Measurements from ENCODE around the gene FASN.
"Not testable (repeated sequence)": the region's sequence is repeated elsewhere in the genome, so short reads cannot be mapped to it uniquely, and the experiment has no call there.

The FASN gene

DNA sequence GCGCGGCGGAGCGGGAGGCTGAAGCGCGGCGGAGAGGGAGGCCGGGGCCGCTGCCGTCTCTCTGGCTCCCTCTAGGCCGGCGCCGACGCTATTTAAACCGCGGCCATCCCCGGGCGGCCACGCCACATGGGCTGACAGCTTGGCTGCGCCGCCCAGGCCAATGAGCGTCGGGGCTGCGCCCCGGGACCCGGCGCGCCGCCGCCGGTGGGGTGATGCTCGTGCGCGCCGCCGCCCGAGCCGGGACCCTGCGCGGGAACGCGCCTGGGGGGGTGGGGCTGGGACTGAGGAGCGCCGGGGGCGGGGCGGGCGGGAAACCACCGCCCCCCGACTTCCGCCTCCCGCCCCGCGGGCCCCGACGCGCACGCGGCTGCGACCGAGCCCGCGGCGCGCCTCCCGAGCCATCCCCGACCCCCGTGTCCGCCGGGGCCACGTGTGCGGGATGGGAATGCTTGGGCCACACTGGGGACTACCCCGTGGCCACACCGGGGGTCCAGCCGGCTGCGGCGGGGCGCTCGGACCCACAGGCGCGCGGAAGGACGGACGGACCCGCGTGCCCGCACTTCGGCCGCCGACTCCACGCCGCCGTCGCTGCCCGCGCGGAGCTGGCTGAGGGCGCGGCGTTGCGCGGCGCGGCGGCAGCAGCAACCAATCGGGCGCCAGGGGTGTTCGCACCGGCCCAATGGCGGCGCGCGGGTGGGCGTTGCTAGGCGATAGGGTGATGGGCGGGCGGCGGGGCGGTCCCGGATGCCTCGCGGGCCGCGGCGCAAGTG, at the start of gene FASN:
Gene FASN (minus strand): TSS at position 68 of the 770 bp plus-strand sequence. CDS start 1,791 bp downstream, outside the sequence.
- H3K36me3 Mint-ChIP-seq (ENCODE audit: low read depth), result peaks cover under 1% of the 10 kb centered on the region
- H3K27ac Mint-ChIP-seq, result peak within 1 kb of the TSS; percentile 41
- peak within 1 kb of the TSS; percentile 69 for H3K4me3 Mint-ChIP-seq
- H3K27me3 Mint-ChIP-seq (ENCODE audit: low read depth), result no peaks in the 10 kb centered on the region
- peaks cover 8% of the 10 kb centered on the region for H3K4me1 Mint-ChIP-seq (ENCODE audit: low read depth)
- no peaks in the 10 kb centered on the region for H3K9me3 Mint-ChIP-seq

DNA sequence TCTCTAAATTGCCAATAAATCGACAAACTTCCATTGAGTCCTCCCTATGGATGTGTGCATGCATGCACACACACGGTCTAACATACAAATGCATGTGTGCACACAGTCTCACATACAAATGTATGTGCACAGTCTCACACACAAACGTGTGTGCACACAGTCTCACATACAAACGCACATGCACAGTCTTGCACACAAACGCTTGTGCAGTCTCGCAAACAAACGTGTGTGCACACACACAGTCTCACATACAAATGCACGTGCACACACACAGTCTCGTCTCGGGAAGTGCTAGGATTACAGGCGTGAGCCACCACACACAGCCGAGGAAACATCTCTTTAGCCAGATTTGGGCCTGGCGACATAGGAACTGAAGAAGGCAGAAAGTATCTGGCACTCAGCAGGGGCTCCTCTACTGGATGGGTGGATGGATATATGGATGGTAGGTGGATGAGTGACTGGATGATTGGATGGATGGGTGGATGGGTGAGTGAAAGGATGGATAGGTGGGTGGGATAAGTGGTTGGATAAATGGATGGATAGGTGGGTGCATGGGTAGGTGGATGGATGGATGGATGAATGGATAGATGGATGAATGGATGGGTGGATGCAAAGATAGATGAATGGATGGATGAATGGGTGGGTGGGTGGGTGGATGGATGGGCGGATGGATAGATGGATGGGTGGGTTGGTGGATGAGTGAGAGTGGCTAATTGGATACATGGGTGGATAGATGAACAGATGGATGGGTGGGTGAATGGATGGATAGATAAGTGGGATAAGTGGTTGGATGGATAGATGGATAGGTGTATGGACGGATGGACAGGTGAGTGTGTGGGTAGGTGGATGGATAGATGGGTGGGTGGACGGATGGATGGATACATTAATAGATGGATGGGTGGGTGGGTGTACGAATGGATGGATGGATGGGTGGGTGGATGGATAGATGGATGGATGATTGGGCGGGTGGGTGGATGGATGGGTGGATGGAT, 48.9 kb upstream of the FASN start:
- H3K9me3 Mint-ChIP-seq, result no peaks in the 10 kb centered on the region
- no peaks in the 10 kb centered on the region for H3K4me1 Mint-ChIP-seq (ENCODE audit: low read depth)
- H3K4me3 Mint-ChIP-seq, result no peak overlapping the region
- no peaks in the 10 kb centered on the region for H3K27me3 Mint-ChIP-seq (ENCODE audit: low read depth)
- peaks cover 11% of the 10 kb centered on the region for H3K36me3 Mint-ChIP-seq (ENCODE audit: low read depth)
- H3K27ac Mint-ChIP-seq, result no peak overlapping the region

DNA sequence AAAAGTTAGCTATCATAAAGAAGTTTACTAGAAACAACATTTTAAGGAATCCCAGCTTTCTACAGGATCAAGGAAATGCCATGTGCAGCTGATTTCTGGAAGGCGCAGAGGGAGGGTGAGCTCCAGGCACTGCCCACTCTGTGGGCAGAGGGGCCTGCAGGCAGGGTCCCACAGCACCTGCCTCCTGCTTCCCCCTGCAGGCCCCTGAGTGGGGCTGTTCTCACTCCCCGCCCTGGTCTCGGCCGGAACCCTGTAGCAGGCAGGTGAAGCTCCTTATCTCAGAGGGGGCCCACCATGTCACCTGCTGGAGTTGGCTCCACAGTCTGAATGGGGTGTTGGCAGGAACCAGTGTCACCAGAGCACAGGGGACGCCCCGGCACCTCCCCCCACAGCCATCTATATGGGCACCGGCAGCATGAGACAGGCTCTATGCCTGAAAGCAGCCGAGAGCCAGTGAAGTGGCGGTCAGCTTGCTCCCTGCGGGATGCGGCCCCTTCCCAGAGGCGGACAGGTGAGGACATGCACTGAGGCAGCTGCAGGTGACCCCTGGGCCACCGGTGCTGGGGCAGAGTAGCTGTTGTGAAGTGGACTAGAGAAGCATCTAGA, 47.6 kb upstream of the FASN start:
- Mint-ChIP-seq H3K4me3 (no peak overlapping the region), H3K27ac (no peak overlapping the region), H3K36me3 (ENCODE audit: low read depth) (peaks cover 11% of the 10 kb centered on the region), H3K27me3 (ENCODE audit: low read depth) (no peaks in the 10 kb centered on the region), H3K4me1 (ENCODE audit: low read depth) (no peaks in the 10 kb centered on the region), H3K9me3 (no peaks in the 10 kb centered on the region)

DNA sequence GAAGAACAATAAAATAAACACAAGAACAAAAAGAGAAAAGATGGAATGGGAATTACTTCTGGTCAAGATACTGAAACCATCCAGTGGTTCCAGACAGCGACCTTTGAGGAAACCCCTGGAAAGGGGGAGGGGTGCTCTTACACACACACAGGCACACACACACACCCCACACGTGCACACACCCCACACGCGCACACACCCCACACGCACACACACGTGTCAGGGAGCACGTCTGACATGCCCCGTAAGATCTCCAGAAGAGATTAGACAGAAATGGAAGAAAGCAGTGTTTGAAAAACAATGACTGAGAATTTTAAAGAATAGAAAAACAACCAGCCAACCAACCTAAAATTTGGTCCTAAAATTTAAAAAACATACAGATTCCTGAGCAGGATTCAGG, 45.3 kb upstream of the FASN start:
- no peak overlapping the region for H3K4me3 Mint-ChIP-seq
- H3K9me3 Mint-ChIP-seq, result no peaks in the 10 kb centered on the region
- peaks cover 9% of the 10 kb centered on the region for H3K36me3 Mint-ChIP-seq (ENCODE audit: low read depth)
- H3K27me3 Mint-ChIP-seq (ENCODE audit: low read depth), result no peaks in the 10 kb centered on the region
- H3K4me1 Mint-ChIP-seq (ENCODE audit: low read depth), result no peaks in the 10 kb centered on the region
- H3K27ac Mint-ChIP-seq, result no peak overlapping the region

DNA sequence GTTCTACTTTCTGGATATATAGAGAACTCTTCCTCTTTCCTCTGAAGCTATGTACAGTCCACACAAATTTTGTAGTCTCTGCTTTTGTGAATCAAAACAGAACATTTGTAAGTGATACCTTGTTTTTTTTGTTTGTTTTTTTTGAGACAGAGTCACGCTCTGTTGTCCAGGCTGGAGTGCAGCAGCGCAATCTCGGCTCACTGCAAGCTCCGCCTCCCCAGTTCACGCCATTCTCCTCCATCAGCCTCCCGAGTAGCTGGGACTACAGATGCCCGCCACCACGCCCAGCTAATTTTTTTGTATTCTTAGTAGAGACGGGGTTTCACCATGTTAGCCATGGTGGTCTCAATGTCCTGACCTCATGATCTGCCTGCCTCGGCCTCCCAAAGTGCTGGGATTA, 41.9 kb upstream of the FASN start:
- H3K4me3 Mint-ChIP-seq; H3K9me3 Mint-ChIP-seq; H3K27me3 Mint-ChIP-seq (ENCODE audit: low read depth); H3K4me1 Mint-ChIP-seq (ENCODE audit: low read depth); H3K36me3 Mint-ChIP-seq (ENCODE audit: low read depth); H3K27ac Mint-ChIP-seq: not testable (repeated sequence)

DNA sequence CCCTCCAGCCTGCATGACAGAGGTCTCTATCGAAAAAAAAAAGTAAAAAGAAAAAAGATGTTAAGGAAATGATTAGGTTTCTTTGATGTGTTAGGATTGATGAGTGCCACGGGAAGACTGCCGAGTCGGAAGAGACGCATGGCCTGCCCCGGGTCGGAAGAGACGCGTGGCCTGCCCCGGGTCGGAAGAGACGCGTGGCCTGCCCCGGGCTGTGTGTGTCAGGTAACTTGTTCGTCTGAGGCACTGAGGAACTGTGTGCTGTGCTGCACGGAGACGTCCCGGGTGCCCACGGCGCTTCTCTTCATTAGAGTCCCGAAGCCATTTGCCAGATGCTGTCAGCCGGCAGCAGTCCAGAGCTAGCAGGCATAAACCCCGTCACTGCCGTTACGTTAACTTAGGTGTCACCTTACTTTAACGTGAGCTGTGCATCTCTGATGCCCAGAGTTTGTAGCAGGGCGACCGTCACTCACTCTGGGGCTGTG, 40.5 kb upstream of the FASN start:
- Mint-ChIP-seq H3K4me1 (ENCODE audit: low read depth) (no peaks in the 10 kb centered on the region), H3K4me3 (no peak overlapping the region), H3K36me3 (ENCODE audit: low read depth) (no peaks in the 10 kb centered on the region), H3K27me3 (ENCODE audit: low read depth) (no peaks in the 10 kb centered on the region), H3K27ac (no peak overlapping the region), H3K9me3 (no peaks in the 10 kb centered on the region)

DNA sequence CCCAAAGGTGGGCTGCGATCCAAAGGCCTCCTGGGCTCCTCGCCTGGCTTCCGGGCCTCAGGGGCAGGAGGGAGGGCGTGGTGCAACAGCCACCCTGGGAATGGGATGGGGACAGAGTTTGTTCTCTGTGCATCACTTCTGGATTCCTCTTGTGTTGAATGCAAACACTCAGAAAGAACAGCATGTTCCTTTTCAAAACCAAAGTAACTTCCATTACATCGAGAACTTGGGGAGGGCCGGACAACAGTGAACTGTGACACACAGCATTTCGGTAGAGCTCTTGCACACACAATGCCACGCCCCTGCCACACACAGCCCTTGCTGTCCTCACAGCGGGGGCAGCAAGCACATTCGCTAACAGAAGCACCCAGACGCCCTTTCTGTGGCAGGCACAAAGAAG, 36.1 kb upstream of the FASN start:
- Mint-ChIP-seq H3K4me3 (no peak overlapping the region), H3K9me3 (no peaks in the 10 kb centered on the region), H3K27me3 (ENCODE audit: low read depth) (no peaks in the 10 kb centered on the region), H3K27ac (no peak overlapping the region), H3K4me1 (ENCODE audit: low read depth) (no peaks in the 10 kb centered on the region), H3K36me3 (ENCODE audit: low read depth) (peaks cover 1% of the 10 kb centered on the region)

DNA sequence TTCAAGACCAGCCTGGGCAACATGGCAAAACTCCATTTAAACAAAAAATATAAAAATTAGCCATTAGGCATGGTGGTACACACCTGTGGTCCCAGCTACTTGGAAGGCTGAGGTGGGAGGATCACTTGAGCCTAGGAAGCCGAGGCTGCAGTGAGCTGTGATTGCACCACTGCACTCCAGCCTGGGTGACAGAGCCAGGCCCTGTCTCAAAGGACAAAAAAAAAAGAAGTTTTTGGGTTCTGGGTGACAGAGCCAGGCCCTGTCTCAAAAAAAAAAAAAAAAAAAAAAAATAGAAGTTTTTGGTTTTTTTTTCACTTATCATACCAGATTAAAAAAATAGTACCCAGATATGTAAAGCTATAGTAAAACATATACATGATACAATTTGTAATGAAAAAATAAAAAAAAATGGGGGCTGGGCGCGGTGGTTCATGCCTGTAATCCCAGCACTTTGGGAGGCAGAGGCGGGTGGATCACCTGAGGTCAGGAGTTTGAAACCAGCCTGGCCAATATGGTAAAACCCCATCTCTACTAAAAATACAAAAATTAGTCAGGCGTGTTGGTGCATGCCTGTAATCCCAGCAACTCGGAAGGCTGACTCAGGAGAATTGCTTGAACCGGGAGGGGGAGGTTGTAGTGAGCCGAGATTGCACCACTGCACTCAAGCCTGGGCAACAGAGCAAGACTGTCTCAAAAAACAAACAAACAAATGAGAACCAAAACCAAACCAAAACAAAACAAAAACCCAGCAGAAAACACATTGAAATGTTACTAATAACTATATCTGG, 35.3 kb upstream of the FASN start:
- H3K36me3 Mint-ChIP-seq (ENCODE audit: low read depth); H3K27me3 Mint-ChIP-seq (ENCODE audit: low read depth); H3K9me3 Mint-ChIP-seq; H3K27ac Mint-ChIP-seq; H3K4me1 Mint-ChIP-seq (ENCODE audit: low read depth); H3K4me3 Mint-ChIP-seq: not testable (repeated sequence)

DNA sequence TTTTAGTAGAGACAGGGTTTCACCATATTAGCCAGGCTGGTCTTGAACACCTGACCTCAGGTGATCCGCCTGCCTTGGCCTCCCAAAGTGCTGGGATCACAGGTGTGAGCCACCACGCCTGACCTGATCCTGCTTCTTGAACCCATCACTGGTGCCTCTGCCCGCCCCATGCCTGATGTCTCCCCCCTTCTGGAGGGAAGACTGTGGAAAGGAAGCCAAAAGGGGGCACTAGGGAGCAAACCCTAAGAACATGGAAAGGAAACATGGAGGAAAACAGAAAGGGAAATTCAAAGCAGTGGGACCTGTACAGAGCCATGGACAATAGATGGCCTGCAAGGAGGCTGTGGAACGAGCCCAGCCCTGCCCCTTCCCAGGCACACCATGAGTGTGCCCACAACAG, 31.1 kb upstream of the FASN start:
- no peak overlapping the region for H3K27ac Mint-ChIP-seq
- no peak overlapping the region for H3K4me3 Mint-ChIP-seq
- H3K4me1 Mint-ChIP-seq (ENCODE audit: low read depth), result peaks cover 25% of the 10 kb centered on the region
- H3K27me3 Mint-ChIP-seq (ENCODE audit: low read depth), result no peaks in the 10 kb centered on the region
- no peaks in the 10 kb centered on the region for H3K9me3 Mint-ChIP-seq
- H3K36me3 Mint-ChIP-seq (ENCODE audit: low read depth), result peaks cover 4% of the 10 kb centered on the region

DNA sequence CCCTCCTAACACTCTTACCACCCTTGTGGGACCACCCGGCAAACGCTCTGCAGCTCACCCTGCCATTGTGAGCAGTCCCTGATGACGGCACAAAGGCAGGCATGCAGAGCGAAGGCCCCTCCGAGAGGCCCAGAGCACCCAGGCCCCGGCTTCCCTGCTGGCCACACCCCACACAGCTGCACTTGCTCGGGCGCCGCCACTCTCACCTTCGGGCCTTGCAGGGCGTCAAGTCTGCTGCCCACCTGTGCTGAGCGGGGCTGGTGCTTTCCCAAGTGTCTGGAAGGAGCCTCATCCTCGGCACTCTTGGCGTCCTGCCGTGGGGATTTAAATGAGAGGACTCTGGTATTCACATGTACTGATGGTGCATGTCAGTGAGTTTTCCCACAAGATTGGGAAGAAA, 30.3 kb upstream of the FASN start:
- no peaks in the 10 kb centered on the region for H3K27me3 Mint-ChIP-seq (ENCODE audit: low read depth)
- no peak overlapping the region for H3K4me3 Mint-ChIP-seq
- peaks cover 25% of the 10 kb centered on the region for H3K4me1 Mint-ChIP-seq (ENCODE audit: low read depth)
- H3K27ac Mint-ChIP-seq, result no peak overlapping the region
- peaks cover 6% of the 10 kb centered on the region for H3K36me3 Mint-ChIP-seq (ENCODE audit: low read depth)
- H3K9me3 Mint-ChIP-seq, result no peaks in the 10 kb centered on the region

DNA sequence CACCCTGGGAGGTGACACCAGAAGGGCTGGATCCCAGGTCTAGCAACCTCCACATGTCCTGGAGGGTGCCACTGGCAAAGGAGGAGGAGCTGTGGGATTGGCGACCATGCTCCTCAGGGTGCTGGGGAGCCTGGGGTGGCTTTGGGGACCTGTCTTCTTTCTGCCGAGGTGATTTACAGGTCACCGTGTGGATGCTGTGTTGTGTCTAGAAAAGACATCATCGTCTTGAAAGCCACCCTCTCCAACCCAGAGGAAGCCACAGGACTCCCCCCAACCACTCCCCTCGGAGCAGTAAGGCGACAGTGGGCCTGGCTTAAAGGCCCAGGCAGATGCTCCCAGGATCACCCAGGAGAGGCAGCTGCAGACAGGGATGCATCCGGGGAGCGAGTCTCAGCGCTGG, 29.7 kb upstream of the FASN start:
- Mint-ChIP-seq H3K4me1 (ENCODE audit: low read depth) (peaks cover 28% of the 10 kb centered on the region), H3K4me3 (no peak overlapping the region), H3K27ac (peak overlapping the region; percentile 89), H3K9me3 (no peaks in the 10 kb centered on the region), H3K27me3 (ENCODE audit: low read depth) (no peaks in the 10 kb centered on the region), H3K36me3 (ENCODE audit: low read depth) (peaks cover 6% of the 10 kb centered on the region)

DNA sequence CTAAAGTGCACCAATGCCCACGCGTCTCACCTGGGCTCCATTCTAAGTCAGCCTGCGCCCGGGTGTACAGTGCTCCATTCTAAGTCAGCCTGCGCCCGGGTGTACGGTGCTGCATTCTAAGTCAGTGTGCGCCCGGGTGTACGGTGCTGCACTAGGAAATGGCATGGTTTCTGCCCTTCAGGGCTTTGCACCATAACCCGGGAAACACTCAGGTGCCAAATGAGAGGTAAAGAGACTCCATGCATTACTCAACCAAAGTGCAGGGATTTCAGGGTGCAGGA, 29.2 kb upstream of the FASN start:
- Mint-ChIP-seq H3K4me3 (no peak overlapping the region), H3K36me3 (ENCODE audit: low read depth) (peaks cover 6% of the 10 kb centered on the region), H3K27me3 (ENCODE audit: low read depth) (no peaks in the 10 kb centered on the region), H3K4me1 (ENCODE audit: low read depth) (peaks cover 29% of the 10 kb centered on the region), H3K9me3 (no peaks in the 10 kb centered on the region), H3K27ac (peak overlapping the region; percentile 89)

DNA sequence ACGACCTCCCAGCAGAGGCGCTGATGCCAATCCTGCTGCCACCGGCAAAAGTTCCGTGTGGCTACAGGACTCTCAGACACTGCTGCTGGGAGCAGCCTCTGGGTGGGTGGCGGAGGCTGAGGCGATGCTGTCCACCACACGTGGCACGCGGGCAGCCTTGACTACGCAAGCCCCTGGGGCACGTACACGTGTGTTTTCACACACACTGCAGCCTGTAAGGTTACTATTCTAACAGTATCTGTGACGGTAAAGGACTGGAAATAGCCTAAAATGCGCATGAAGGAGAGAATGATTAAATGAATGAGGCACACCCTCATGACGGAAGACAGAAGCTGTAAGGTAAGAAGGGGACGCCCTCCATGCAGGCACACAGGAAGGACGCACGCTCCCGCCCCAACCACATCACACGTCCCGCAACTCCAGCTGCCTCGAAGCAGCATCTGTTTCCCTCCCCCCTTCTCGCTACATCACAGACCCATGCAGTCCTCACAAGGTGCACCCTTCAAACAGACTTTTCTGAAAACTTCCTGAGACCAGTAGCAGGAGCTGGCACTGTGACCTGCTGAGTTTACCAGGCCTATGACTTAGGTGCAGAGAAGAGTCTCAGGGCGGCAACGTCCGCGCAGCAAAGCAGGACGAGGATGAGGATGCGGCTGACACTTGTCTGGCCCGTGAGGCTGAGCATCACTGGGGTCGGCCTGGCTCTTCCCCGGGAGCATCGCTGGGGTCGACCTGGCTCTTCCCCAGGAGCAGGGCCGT, 28.7 kb upstream of the FASN start:
- Mint-ChIP-seq H3K36me3 (ENCODE audit: low read depth) (peaks cover 5% of the 10 kb centered on the region), H3K4me1 (ENCODE audit: low read depth) (peaks cover 31% of the 10 kb centered on the region), H3K27me3 (ENCODE audit: low read depth) (no peaks in the 10 kb centered on the region), H3K4me3 (peak overlapping the region; percentile 62), H3K9me3 (no peaks in the 10 kb centered on the region), H3K27ac (peak overlapping the region; percentile 89)

Measured in T-helper 1 cell treated with Interleukin-12 subunit alpha and Interleukin-12 subunit beta and Interleukin-4 antibody, amounts not matched to agents 30 μg/mL and 1 μg/mL, for 36 hours (primary cell).